Breast epithelium (tissue), 4 donors: ENCODE results near the gene GPR31. TPM values are rescaled to one million over a fixed set of nuclear protein-coding genes. Genes with fewer than 3 reads are reported as not detected.

Experiments
- DNase-seq, 2 donors: peaks; one replicate each; pipeline ENCODE4 v3.0.0-alpha.2; 2019; ENCODE audit warnings: low spot score in 2 of 2
- H3K27ac ChIP-seq, 2 donors: fragments of 200-600 bp; sonication (generic) in 1 of 2; one replicate each; pipeline ENCODE4 v1.5.1; 2016 to 2019; ENCODE audit warnings: mild to moderate bottlenecking in 1 of 2
- H3K27me3 ChIP-seq, 2 donors: fragments of 200-600 bp; sonication (generic) in 1 of 2; one replicate each; pipeline versions ENCODE4 v1.5.1 to v1.6.0; 2017 to 2019; ENCODE audit warnings: control low read depth in 1 of 2, mild to moderate bottlenecking in 1 of 2
- H3K36me3 ChIP-seq: fragments of 200-600 bp; one replicate; pipeline ENCODE4 v1.5.1; 2019
- H3K4me1 ChIP-seq, 2 donors: fragments of 200-600 bp; sonication (generic); one replicate each; pipeline ENCODE4 v1.5.1; 2016 to 2019; ENCODE audit warnings: control low read depth in 1 of 2
- H3K4me3 ChIP-seq, 3 donors: fragments of 200-600 bp; sonication (generic); 1 replicate in 2 of 3; 2 replicates in 1 of 3; pipeline ENCODE4 v1.5.1; 2016 to 2019; ENCODE audit warnings: mild to moderate bottlenecking in 3 of 3, moderate library complexity in 2 of 3
- H3K9me3 ChIP-seq, 2 donors: fragments of 200-600 bp; sonication (generic) in 1 of 2; one replicate each; pipeline ENCODE4 v1.5.1; 2016 to 2019; ENCODE audit warnings: control low read depth in 1 of 2
- POLR2A ChIP-seq: fragments of 450-650 bp; IDR thresholded peaks from one replicate; pipeline ENCODE4 v1.6.1; 2016; ENCODE audit warnings: antibody characterized with exemption, mild to moderate bottlenecking, moderate library complexity
- POLR2AphosphoS5 ChIP-seq, 3 donors: sonication (generic); formaldehyde crosslinking; IDR thresholded peaks; one replicate each; pipeline ENCODE4 v1.6.1; 2017; ENCODE audit warnings: antibody characterized with exemption in 3 of 3
- intact Hi-C: fragments of 100-400 bp; cut with DNase I; formaldehyde crosslinking; loops from one replicate; pipeline ENCODE4 v1.15.1; 2023; ENCODE audit warnings: low total_unique reads
- total RNA-seq, 3 donors: library from RNA; depleted of rRNA; stranded (reverse); fragments of >200 nt; gene quantifications; one replicate each; pipeline ENCODE4 v1.1.0, GENCODE V29; 2016
- TF ChIP-seq, protein P1 (sequence below), 3 donors: fragments of 450-650 bp; IDR thresholded peaks; one replicate each; pipeline ENCODE4 v1.5.1; 2016 to 2017; ENCODE audit warnings: antibody characterized with exemption in 3 of 3, mild to moderate bottlenecking in 3 of 3, moderate library complexity in 3 of 3

GPR31 gene
- total RNA-seq, 3 donors from 2014 or later, result not detected

DNA sequence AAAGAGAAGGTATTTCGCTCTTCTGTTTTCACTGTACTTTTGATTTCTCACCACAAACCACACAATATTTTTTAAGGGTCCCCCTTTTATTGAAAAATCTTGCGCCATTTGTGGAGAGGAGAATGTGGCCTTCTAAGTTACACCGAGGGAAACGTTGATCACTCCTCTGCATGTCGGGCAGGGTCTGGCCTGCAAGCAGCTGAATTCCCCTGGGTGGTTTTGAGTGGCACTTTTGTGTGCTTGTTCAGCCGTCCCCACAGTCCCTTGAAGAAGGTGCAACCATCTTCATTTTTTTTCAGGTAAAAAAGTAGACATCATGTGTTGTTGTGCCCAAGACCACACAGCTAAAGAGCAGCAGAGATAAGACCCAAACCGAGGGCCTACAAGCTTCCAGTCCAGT lies 6.1 kb downstream of the GPR31 start:
- H3K9me3 ChIP-seq, result no peaks in the 10 kb centered on the region
- TF ChIP-seq POLR2A (no peak), POLR2AphosphoS5 (IDR thresholded peaks at IDR 0.05) (no peak)
- TF ChIP-seq, protein P1, sequence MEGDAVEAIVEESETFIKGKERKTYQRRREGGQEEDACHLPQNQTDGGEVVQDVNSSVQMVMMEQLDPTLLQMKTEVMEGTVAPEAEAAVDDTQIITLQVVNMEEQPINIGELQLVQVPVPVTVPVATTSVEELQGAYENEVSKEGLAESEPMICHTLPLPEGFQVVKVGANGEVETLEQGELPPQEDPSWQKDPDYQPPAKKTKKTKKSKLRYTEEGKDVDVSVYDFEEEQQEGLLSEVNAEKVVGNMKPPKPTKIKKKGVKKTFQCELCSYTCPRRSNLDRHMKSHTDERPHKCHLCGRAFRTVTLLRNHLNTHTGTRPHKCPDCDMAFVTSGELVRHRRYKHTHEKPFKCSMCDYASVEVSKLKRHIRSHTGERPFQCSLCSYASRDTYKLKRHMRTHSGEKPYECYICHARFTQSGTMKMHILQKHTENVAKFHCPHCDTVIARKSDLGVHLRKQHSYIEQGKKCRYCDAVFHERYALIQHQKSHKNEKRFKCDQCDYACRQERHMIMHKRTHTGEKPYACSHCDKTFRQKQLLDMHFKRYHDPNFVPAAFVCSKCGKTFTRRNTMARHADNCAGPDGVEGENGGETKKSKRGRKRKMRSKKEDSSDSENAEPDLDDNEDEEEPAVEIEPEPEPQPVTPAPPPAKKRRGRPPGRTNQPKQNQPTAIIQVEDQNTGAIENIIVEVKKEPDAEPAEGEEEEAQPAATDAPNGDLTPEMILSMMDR (IDR thresholded peaks at IDR 0.05), result no peak
- no peaks in the 10 kb centered on the region for H3K4me1 ChIP-seq
- no peak overlapping the region for H3K27ac ChIP-seq
- peaks cover 0 to 4% of the 10 kb centered on the region in 2 donors for H3K27me3 ChIP-seq
- intact Hi-C loops, result no loop called here
- no peak overlapping the region for H3K4me3 ChIP-seq
- H3K36me3 ChIP-seq, result no peaks in the 10 kb centered on the region
- no peak for DNase-seq

GRCh38 chr6:167150941-167151549 lies 6.7 kb downstream of the GPR31 start:
- Histone ChIP-seq H3K9me3 (no peaks in the 10 kb centered on the region), H3K4me3 (no peak overlapping the region), H3K36me3 (no peaks in the 10 kb centered on the region), H3K4me1 (no peaks in the 10 kb centered on the region), H3K27me3 (peaks cover 0 to 9% of the 10 kb centered on the region in 2 donors), H3K27ac (no peak overlapping the region)
- intact Hi-C loops, result no loop called here
- no peak for DNase-seq
- TF ChIP-seq, protein P1 (IDR thresholded peaks at IDR 0.05), result no peak
- TF ChIP-seq POLR2A (no peak), POLR2AphosphoS5 (IDR thresholded peaks at IDR 0.05) (no peak)

DNA sequence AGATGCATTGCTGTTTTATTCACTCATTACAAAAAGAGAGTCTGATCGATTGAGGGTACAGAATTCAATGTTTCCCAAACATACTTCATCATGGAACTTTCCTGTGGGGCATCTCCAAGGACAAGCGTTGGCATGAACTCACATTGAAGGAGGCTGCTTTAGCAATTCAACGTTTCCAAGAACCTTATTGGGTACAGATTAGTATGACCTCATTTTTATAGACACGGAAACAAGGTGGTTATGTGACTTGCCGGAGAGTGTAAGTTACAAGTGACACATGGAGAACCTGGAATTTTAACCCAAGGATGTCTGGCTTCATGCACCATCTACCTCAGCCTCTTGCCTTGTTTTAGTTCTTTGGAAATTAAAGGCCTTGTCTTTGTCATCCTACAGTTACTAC lies 8.8 kb downstream of the GPR31 start:
- no peak overlapping the region for H3K27ac ChIP-seq
- intact Hi-C loops, result loop anchor here (5.0 kb wide), 1 partner anchor 628 kb away; no protein-coding TSS in a partner anchor
- H3K9me3 ChIP-seq, result no peaks in the 10 kb centered on the region
- TF ChIP-seq, protein P1 (IDR thresholded peaks at IDR 0.05), result no peak
- TF ChIP-seq POLR2AphosphoS5 (IDR thresholded peaks at IDR 0.05), result no peak
- no peak for TF ChIP-seq POLR2A
- DNase-seq, result no peak
- H3K36me3 ChIP-seq, result no peaks in the 10 kb centered on the region
- H3K27me3 ChIP-seq, result peaks cover 0 to 23% of the 10 kb centered on the region in 2 donors
- no peak overlapping the region for H3K4me3 ChIP-seq
- no peaks in the 10 kb centered on the region for H3K4me1 ChIP-seq

GRCh38 chr6:167148021-167148420 lies 9.8 kb downstream of the GPR31 start:
- H3K4me1 ChIP-seq, result no peaks in the 10 kb centered on the region
- H3K9me3 ChIP-seq, result no peaks in the 10 kb centered on the region
- DNase-seq, result no peak
- no peak overlapping the region for H3K27ac ChIP-seq
- TF ChIP-seq, protein P1 (IDR thresholded peaks at IDR 0.05), result no peak
- TF ChIP-seq POLR2AphosphoS5 (IDR thresholded peaks at IDR 0.05) (no peak), POLR2A (no peak)
- peaks cover 0 to 26% of the 10 kb centered on the region in 2 donors for H3K27me3 ChIP-seq
- intact Hi-C loops, result loop anchor here (5.0 kb wide), 1 partner anchor 629 kb away; no protein-coding TSS in a partner anchor
- no peaks in the 10 kb centered on the region for H3K36me3 ChIP-seq
- H3K4me3 ChIP-seq, result no peak overlapping the region

DNA sequence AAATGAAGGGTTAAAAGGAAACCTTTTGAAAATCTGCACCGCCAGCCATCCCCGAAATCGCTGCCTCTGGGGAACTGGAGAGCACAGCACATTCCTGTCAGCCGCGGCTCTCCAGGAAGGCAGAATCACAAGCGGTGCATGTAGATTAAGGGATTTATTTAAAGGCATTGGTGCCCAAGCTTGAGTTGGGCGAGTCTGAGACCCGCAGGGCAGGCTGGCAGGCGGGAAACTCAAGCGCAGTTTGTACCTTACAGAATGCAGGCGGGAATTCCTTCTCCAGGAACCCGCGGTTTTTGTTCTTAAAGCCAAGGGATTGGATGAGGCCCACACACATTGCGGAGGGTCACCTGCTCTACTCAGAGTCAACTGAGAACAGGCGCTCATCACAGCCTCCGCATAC lies 10.8 kb downstream of the GPR31 start:
- TF ChIP-seq POLR2A, result no peak
- TF ChIP-seq, protein P1 (IDR thresholded peaks at IDR 0.05), result no peak
- Histone ChIP-seq H3K4me3 (no peak overlapping the region), H3K27ac (no peak overlapping the region), H3K36me3 (no peaks in the 10 kb centered on the region), H3K9me3 (no peaks in the 10 kb centered on the region), H3K27me3 (peaks cover 0 to 26% of the 10 kb centered on the region in 2 donors), H3K4me1 (no peaks in the 10 kb centered on the region)
- no peak for DNase-seq
- intact Hi-C loops, result loop anchor here (5.0 kb wide), 1 partner anchor 630 kb away; no protein-coding TSS in a partner anchor
